Measurements from ENCODE around the gene TKFC. TPM values are rescaled to one million over a fixed set of nuclear protein-coding genes. Genes with fewer than 3 reads are reported as not detected.
A peak's percentile ranks its signal among the peaks of the same experiment; 100 is the strongest.

The TKFC gene
- total and polyA plus RNA-seq, 9 of the 15 experiments (the other 6 are each of a cell fraction or from before 2014, with no cell fraction given) = 2.0 to 61.7 (median 28.5) TPM

DNA sequence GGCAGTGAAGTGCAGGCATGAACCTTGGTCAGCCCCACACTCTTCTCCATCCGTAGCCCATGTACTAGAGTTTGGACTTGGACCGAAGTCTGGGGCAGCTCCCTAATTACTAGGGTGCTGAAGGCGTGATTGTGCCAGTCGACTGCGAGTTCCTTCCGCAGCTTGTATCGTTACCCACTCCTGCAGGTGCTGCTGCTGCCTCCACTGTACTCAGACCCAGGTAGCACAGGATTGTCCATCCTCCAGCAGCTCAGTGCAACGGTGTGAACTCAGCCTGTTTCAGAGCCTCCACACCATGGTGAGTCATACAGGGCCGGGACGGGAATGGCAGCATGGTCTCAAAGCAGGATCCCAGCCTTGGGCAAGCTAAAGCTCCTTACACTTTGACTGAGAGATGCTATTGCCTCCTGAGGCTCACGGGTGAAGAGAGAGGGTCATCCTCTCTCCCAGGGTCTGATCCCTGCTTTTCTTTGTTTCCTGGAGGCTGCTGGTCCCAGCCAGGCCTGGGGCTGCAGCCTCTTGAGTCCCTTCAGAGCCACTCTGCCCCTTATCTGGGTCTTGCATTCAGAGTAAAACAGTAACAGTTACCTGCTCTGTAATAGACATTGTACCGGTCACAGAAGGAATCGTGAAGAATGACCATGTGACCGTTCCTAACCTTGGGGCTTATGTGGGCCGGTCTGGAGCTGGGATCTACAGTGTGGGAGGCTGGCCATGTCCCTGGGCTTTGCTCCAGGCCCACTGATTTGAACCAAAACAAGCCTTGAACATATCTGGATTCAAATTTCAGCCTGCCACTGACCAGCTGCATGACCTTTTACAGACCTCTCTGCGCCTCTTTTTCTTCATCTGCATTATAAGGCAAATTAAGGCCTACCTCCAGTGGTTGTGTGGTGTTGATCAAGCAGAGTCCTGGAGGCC lies 1.7 kb downstream of the TKFC start (continued):
- TF ChIP-seq, protein P1, sequence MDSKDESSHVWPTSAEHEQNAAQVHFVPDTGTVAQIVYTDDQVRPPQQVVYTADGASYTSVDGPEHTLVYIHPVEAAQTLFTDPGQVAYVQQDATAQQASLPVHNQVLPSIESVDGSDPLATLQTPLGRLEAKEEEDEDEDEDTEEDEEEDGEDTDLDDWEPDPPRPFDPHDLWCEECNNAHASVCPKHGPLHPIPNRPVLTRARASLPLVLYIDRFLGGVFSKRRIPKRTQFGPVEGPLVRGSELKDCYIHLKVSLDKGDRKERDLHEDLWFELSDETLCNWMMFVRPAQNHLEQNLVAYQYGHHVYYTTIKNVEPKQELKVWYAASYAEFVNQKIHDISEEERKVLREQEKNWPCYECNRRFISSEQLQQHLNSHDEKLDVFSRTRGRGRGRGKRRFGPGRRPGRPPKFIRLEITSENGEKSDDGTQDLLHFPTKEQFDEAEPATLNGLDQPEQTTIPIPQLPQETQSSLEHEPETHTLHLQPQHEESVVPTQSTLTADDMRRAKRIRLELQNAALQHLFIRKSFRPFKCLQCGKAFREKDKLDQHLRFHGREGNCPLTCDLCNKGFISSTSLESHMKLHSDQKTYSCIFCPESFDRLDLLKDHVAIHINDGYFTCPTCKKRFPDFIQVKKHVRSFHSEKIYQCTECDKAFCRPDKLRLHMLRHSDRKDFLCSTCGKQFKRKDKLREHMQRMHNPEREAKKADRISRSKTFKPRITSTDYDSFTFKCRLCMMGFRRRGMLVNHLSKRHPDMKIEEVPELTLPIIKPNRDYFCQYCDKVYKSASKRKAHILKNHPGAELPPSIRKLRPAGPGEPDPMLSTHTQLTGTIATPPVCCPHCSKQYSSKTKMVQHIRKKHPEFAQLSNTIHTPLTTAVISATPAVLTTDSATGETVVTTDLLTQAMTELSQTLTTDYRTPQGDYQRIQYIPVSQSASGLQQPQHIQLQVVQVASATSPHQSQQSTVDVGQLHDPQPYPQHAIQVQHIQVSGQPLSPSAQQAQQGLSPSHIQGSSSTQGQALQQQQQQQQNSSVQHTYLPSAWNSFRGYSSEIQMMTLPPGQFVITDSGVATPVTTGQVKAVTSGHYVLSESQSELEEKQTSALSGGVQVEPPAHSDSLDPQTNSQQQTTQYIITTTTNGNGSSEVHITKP (IDR thresholded peaks at IDR 0.05; ENCODE audit: partially characterized antibody) = peak; percentile 14
- TF ChIP-seq PYGO2 (tag; IDR thresholded peaks at IDR 0.05) = no peak

DNA sequence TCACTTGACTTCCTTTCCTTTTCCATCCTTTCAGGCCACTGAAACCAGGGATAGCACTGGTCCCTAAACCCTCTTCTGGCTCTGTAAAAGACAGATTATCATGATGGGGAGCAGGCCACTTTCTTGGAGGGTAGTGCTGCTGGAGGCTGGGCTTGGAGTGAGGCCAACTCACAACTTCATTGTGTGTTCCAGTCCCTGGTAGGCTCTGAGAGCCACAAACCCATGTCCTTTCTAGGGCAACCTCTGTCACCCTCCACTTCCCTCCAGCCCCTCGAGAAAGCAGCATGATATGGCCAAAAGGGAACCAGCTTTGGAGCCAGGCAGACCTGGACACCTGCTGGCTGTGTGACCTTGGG lies 2.3 kb downstream of the TKFC start:
- intact Hi-C loops (cut with micrococcal nuclease) (no loop called here), in situ Hi-C loops (cut with MboI) (loop anchor here (5.0 kb wide), 1 partner anchor 52 kb away; no protein-coding TSS in a partner anchor)
- Histone ChIP-seq H2AFZ (ENCODE audit: low read depth, low read length) (peak overlapping the region; percentile 69), H3K27ac (ENCODE audit: extremely low read depth, low read depth, low read length) (peak overlapping the region; percentile 97), H3K4me1 (replicated peaks in 1 of 2; ENCODE audit: control insufficient read depth in 2 of 2, insufficient read depth in 2 of 2, low read length in 2 of 2) (peaks cover 40 to 64% of the 10 kb centered on the region in 2 experiments; a peak in 4 of 5 replicates), H3K9me1 (ENCODE audit: control insufficient read depth, insufficient read depth, low read length) (no peaks in the 10 kb centered on the region), H3K9ac (ENCODE audit: insufficient read depth in 1 of 2, low read depth in 2 of 2, low read length in 2 of 2) (peak overlapping the region; percentile 99; a peak in 3 of 4 replicates), H4K20me1 (replicated peaks; ENCODE audit: control insufficient read depth, insufficient read depth, low read length) (peaks cover 7% of the 10 kb centered on the region), H3K9me3 (replicated peaks; ENCODE audit: control insufficient read depth, insufficient read depth, low read depth, low read length) (no peaks in the 10 kb centered on the region), H3K27me3 (ENCODE audit: control insufficient read depth in 2 of 2, insufficient read depth in 2 of 2, low read length in 2 of 2) (no peaks in the 10 kb centered on the region), H3K4me3 (no peak overlapping the region), H3K4me2 (ENCODE audit: insufficient read depth, low read length) (peak overlapping the region; percentile 100), H3K79me2 (ENCODE audit: control insufficient read depth, insufficient read depth, low read length) (peaks cover 42% of the 10 kb centered on the region), H3K36me3 (ENCODE audit: control insufficient read depth, insufficient read depth, low read length) (peaks cover 21% of the 10 kb centered on the region)
- ChIA-PET CTCF (ENCODE audit: low intra/inter-chr PET ratio) (interaction anchor here (0.9 to 8.5 kb wide), 4 partner anchors 50 to 293 kb away, joined by 3 to 135 read pairs (median 5); no protein-coding TSS in a partner anchor), POLR2A (interaction anchor here (0.7 to 3.2 kb wide), 7 partner anchors 16 to 68 kb away, joined by 3 to 19 read pairs (median 5); partner anchors contain the start of genes CYB561A3 and TMEM138)
- no peak for TF ChIP-seq NR2C1 (IDR thresholded peaks at IDR 0.05)
- 0 out of 2 replicates have a peak, but pooled peaks have one; percentile 42 for TF ChIP-seq NR2C1 (tag; IDR thresholded peaks at IDR 0.05)
- TF ChIP-seq NFIC (IDR thresholded peaks at IDR 0.05) = peak; percentile 86
- TF ChIP-seq TCF3 (CRISPR knock-in tag; IDR thresholded peaks at IDR 0.05) = 0 out of 2 replicates have a peak, but pooled peaks have one; percentile 3
- TF ChIP-seq TRIM28 (IDR thresholded peaks at IDR 0.05) = no peak
- TF ChIP-seq CTBP1 (IDR thresholded peaks at IDR 0.05; ENCODE audit: borderline replicate concordance) = peak; percentile 15; the same call in 1 of the 2 replicates
- TF ChIP-seq ZNF232 (CRISPR knock-in tag; IDR thresholded peaks at IDR 0.05) = no peak
- no TSS peak for BruUV-seq (replicated peaks)
- DNase-seq (ENCODE audit: extremely low read depth in 1 of 4, low spot score in 3 of 4) (peak in 2 of 4 experiments; percentile 37 to 75), ATAC-seq (no peak), FAIRE-seq (no peak)
- 13% methylated on average over 1 of the region's 1 CpG for WGBS (ENCODE audit: insufficient coverage, low coverage, missing lambda C conversion rate)

Measured in K562 (cell line).